GM13976 (cell line): ENCODE results near the gene NRF1.
"Not testable (repeated sequence)": the region's sequence is repeated elsewhere in the genome, so short reads cannot be mapped to it uniquely, and the experiment has no call there.

ENCODE experiments used
- DNase-seq: peaks from one replicate; pipeline ENCODE4 v3.0.0; 2012; ENCODE audit warnings: low spot score
- in situ Hi-C: fragments of 300-500 bp; cut with MboI; formaldehyde crosslinking; loops from one replicate; pipeline ENCODE4 v1.12.0; 2022; ENCODE audit warnings: low sequenced_read_pairs, mixed read lengths, inconsistent platforms; ENCODE audit not compliant: unreplicated experiment
- TF ChIP-seq, protein P1 (sequence below): IDR thresholded peaks from 2 replicates; pipeline ENCODE4 v1.5.1; 2012; ENCODE audit warnings: borderline replicate concordance, mild to moderate bottlenecking; ENCODE audit not compliant: insufficient read depth; ENCODE audit errors: extremely low read depth, missing control alignments, control extremely low read depth

Gene NRF1

GRCh38 chr7:129572205-129572604 is 39.3 kb upstream of the NRF1 start:
- TF ChIP-seq, protein P1, sequence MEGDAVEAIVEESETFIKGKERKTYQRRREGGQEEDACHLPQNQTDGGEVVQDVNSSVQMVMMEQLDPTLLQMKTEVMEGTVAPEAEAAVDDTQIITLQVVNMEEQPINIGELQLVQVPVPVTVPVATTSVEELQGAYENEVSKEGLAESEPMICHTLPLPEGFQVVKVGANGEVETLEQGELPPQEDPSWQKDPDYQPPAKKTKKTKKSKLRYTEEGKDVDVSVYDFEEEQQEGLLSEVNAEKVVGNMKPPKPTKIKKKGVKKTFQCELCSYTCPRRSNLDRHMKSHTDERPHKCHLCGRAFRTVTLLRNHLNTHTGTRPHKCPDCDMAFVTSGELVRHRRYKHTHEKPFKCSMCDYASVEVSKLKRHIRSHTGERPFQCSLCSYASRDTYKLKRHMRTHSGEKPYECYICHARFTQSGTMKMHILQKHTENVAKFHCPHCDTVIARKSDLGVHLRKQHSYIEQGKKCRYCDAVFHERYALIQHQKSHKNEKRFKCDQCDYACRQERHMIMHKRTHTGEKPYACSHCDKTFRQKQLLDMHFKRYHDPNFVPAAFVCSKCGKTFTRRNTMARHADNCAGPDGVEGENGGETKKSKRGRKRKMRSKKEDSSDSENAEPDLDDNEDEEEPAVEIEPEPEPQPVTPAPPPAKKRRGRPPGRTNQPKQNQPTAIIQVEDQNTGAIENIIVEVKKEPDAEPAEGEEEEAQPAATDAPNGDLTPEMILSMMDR, result no peak
- in situ Hi-C loops, result no loop called here
- no peak for DNase-seq

- in situ Hi-C loops, result no loop called here
- TF ChIP-seq, protein P1, result no peak
- no peak for DNase-seq
Observed at GRCh38 chr7:129574487-129574886, 37.0 kb upstream of the NRF1 start.

GRCh38 chr7:129575699-129576098 is 35.8 kb upstream of the NRF1 start:
- in situ Hi-C loops, result no loop called here
- no peak for DNase-seq
- TF ChIP-seq, protein P1, result no peak

GRCh38 chr7:129576138-129576537 is 35.4 kb upstream of the NRF1 start:
- no peak for DNase-seq
- in situ Hi-C loops, result no loop called here
- TF ChIP-seq, protein P1, result no peak

DNA sequence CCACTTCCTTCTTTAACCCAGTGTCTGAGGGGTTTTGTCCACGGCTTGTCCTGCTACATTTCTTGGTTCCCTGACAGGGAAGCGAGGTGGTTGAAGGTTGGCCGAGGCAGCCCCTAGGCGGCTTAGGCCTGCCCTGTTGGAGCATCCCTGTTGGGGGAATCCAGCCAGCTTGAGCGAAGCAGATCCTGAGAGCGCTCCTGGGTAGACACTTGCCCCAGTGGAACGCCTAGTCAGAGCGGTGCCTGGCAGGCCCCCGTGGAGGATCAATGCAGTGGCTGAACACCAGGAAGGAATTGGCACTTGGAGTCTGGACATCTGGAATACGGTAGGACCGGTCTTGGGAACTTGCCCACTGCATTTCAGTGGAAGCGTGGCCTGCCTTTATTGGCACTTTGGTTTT is 32.7 kb upstream of the NRF1 start:
- in situ Hi-C loops, result no loop called here
- DNase-seq, result no peak
- TF ChIP-seq, protein P1, result no peak

GRCh38 chr7:129586179-129586578 is 25.3 kb upstream of the NRF1 start:
- in situ Hi-C loops, DNase-seq: not testable (repeated sequence)

GRCh38 chr7:129588268-129588667 is 23.3 kb upstream of the NRF1 start:
- TF ChIP-seq, protein P1, result no peak
- in situ Hi-C loops, result no loop called here
- DNase-seq, result no peak
